Vagina (tissue), 2 donors: ENCODE data around the gene FMN2.

Experiments
- CTCF ChIP-seq, 3 experiments: fragments of 450-650 bp in 2 of 3; fragments of 200-600 bp in 1 of 3; sonication (generic) in 1 of 3; IDR thresholded peaks; one replicate each; pipeline ENCODE4 v1.5.1; 2017 to 2019; ENCODE audit warnings: antibody characterized with exemption in 3 of 3, mild to moderate bottlenecking in 2 of 3, moderate library complexity in 2 of 3
- POLR2A ChIP-seq, 2 donors: fragments of 450-650 bp; IDR thresholded peaks; one replicate each; pipeline ENCODE4 v1.6.1; 2017; ENCODE audit warnings: antibody characterized with exemption in 2 of 2, mild to moderate bottlenecking in 2 of 2, moderate library complexity in 2 of 2

GRCh38 chr1:240173836-240174235, 82.2 kb downstream of the FMN2 start:
- no peak for TF ChIP-seq CTCF (IDR thresholded peaks at IDR 0.05)
- TF ChIP-seq POLR2A (IDR thresholded peaks at IDR 0.05) = no peak
